ENCODE measurements around the gene AP2A1.

GRCh38 chr19:49811328-49811727 is 44.5 kb downstream of the AP2A1 start:
- no peak for TF ChIP-seq EZH2 (IDR thresholded peaks at IDR 0.05; ENCODE audit: borderline replicate concordance, low read length)
- no peak for TF ChIP-seq CTCF (conservative IDR thresholded peaks at IDR 0.05 in 1 of 2, IDR thresholded peaks at IDR 0.05 in 1 of 2; ENCODE audit: extremely low read depth in 1 of 2, insufficient read depth in 1 of 2, low read depth in 1 of 2, low read length in 2 of 2)

Measured in mammary epithelial cell (primary cell).